HG02938 (cell line): Measurements from ENCODE around the gene GPR17.

Experiments
- ATAC-seq: cut with Tn5 transposase; IDR thresholded peaks from one replicate; pipeline ENCODE4 v1.9.1; 2021; ENCODE audit warnings: mild to moderate bottlenecking, moderate library complexity; ENCODE audit not compliant: unreplicated experiment

The GPR17 gene

DNA sequence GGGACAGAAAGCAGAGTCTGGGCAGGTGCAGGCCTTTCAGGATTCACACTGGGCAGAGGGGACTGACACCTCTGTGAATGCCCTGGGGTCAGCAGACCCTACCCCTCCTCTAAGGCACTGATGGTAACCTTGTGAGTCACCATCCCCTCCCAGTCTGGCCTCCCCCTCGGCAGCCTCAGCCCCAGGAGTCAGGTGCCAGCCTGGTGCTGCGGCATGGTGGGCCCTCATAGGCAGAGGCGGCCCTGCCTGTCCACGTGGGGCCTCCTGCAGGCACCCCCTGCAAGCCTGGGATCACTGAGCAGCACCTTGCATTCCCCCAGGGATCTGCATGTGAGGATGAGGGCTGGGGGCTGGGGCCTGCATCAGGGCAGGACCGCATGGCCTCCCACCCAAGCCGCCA, 4.8 kb upstream of the GPR17 start:
- ATAC-seq = no peak

DNA sequence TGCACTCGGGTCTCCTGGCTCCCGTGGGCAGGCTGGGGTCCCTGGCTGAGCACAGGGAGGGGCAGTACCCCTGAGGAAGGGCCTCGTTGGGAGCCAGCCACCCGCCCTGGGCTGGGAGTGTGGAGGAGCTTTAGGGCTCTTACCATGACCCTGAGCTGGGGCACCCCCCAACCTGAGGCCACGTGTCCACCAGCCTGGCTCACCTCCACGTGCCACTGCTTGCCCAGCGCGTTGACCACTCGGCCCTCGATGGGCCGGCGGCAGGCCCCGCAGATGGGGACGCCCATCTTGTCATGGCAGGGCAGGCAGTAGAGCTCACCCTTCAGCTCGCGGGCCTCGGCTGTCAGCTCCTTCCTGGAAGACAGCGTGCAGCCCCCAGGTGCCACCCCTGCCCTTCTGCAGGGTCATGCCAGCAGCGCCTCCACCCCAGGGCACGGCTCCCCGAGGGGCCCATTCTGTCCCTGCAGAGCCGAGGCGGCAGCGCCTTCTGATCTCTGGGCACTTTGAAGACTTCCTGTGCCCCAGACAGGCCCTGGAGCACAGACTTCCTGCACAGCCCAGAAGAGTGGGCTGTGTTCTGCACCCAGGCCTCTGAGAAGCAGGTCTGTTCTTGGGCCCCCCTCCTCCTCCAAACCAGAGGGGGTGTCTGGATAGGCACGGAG, 4.0 kb upstream of the GPR17 start:
- no peak for ATAC-seq

DNA sequence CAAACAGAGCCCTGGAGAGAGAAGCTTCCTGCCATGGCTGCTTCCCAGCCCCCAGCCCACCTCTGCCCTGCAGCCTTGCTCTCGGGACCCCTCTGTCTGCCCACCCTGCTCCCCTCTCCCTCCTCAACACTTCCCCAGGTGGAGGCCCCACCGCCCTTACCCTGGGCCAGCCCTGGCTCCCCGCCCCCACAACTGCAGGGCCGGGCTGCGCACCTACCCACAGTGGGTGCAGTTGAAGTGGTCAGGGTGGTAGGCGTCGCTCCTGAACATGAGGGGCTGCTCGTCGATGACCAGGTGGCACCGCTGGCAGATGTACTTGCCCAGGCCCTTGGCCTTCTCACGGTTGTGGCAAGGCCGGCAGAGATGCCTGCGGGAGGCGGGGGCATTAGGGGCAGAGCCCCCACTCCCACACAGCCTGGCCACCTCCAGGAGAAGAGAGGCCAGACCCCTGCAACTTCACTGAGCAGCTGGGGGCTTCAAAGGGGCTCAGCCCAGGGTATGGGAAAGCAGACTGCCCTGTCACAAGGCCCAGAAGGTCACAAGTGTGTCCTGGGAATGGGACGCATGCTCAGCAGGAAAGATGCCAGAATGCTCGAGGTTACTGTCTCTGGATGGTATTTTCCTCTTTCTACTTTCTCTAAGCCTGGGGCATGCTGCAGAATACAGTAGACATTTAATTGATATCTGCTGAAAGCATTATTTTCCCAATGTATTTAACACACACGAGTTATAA, 3.1 kb upstream of the GPR17 start:
- ATAC-seq = no peak

- no peak for ATAC-seq
These were observed 2.4 kb upstream of the GPR17 start for GRCh38 chr2:127643439-127644065.

GRCh38 chr2:127644066-127645025, 1.6 kb upstream of the GPR17 start:
- ATAC-seq = no peak

- ATAC-seq = no peak
These were observed 943 bp upstream of the GPR17 start for GRCh38 chr2:127645026-127645394.

GRCh38 chr2:127646487-127647241, 711 bp downstream of the GPR17 start:
- no peak for ATAC-seq

DNA sequence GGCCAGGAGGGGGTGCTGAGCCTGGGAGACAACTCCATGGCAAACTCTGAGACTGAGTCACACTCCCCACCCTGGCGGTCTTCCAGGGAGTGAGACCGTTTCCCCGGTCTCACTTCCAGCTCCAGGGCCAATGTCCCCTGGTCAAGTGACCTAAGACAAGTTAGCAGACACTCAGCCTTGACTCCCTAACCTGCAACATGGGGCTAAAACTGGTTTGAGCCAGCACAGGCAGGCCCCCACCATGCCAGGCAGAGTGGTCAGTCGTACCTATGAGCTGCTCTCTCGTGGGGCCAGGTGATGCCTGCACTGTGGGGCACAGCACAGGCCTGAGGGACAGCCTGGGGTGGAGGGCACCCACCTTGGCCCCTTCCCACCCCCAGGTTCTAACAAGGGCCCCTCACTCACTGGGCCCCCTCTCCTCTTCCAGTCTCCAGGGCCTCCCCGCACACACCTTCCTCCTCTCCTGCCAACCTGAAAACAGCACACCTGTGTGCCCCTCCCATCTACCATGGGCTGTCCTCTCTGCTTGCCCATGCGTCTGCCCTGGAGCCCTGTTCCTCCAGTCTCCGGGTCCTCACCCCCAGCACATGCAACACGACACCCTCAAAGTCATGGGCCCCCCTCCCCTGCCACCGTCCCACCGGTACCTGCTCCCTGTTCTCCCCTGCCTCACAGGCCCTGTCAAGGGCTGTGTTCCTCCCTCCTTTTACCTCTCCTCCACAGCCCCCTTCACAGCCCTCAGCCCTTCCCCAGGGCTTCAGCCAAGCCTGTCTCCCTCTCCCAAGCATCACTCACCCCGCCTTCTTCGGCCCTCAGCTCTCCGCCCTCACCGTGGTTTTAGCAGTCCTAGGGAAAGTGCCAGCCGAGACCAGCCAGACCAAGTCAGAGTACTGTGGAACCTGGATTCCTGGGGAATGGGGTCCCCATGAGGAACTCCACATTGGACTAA, 1.6 kb downstream of the GPR17 start:
- ATAC-seq = no peak

DNA sequence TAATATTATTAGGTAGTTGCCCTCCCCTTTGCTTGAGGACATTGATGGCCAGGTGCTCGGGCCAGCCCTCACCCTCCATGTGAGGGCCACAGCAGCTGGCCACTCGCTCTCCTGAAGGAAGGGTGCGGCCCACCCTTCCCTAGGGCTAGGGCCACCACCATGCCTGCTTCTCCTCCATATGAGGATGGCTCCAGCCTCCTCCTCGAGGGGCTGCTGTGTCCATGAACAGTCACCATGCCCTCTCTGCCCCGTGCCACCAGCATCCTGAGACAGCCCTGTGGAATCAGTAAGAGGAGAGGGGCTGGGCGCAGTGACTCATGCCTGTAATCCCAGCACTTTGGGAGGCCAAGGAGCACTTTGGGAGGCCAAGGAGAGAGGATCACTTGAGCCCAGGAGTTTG, 2.4 kb downstream of the GPR17 start:
- no peak for ATAC-seq

- ATAC-seq = no peak
These were observed 3.2 kb downstream of the GPR17 start for GRCh38 chr2:127649100-127649611.

- peak; percentile 65 for ATAC-seq
These were observed 3.7 kb downstream of the GPR17 start for GRCh38 chr2:127649684-127650040.

- no peak for ATAC-seq
These were observed 4.3 kb downstream of the GPR17 start for GRCh38 chr2:127650041-127650784.

- ATAC-seq = no peak
These were observed 4.9 kb downstream of the GPR17 start for GRCh38 chr2:127650785-127651380.

- no peak for ATAC-seq
These were observed 5.4 kb downstream of the GPR17 start for GRCh38 chr2:127651381-127651809.

- no peak for ATAC-seq
These were observed 6.1 kb downstream of the GPR17 start for GRCh38 chr2:127651971-127652550.

DNA sequence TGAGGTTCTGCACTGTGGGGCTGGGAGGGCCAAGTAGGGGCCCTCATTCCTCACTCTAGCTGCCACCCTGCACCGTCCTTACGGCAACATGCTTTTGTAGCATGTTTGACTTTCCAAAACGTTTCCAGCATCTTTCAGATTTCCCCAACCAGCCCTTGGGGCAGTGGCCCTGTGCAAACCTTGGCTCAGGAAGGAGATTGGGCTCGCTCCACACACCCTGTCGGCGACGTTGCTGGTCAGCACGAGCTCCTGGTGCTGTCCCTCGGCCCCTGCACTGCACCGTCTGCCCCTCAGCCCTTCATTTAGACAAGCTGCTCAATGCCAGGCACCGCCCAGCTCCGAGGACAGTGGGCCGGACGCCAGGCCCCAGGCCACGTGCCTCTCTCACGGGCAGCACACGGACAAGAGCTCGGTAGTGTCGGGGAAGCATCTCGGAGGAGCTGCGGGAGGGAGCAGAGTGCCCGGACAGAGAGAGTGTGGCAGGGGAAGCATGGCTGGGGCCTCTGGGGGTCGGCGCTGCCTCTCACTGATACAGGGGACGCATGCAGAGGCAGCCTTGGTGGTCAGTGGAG, 6.9 kb downstream of the GPR17 start:
- no peak for ATAC-seq

DNA sequence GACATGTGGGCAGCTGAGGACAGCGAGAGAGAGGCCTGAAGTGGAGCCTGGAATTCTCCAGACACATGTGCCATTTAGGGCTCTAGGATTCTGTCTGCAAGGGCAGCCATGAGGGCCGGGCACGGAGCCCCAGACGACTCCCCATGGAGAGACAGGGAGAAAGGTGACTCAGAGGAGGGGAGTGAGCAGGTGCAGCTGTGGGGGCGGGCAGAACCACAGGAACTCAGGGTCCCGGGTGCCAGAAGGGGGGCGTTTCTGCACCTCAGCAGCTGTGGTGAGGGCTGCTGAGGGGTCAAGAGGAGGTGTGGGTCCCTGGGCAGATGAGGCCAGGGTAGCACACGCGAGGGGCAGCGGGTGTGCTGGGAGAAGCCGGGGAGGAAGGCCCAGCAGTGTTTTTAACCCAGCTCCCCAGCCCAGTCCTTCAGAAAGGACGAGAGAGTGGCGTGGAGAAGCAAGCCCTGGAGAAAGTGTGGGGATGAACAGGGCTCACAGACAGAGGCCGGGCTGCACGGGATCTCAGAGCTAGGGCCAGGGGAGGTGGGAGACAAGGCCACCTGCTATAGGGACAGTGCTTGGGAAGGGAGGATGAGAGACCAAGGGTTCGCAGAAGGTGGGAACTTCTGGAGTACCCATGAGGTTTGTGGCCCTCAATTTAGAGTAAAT, 7.6 kb downstream of the GPR17 start:
- ATAC-seq = no peak
